Neural crest cell (in vitro differentiated cells): ENCODE measurements around the gene ZNF839. TPM values are rescaled to one million over a fixed set of nuclear protein-coding genes. Genes with fewer than 3 reads are reported as not detected.

Experiments used
- DNase-seq: peaks from one replicate; pipeline ENCODE4 v3.0.0; 2021; ENCODE audit warnings: low read depth, mixed read lengths, low spot score
- H3K27ac Mint-ChIP-seq: one replicate; pipeline ENCODE4 v1.8.0; 2021; ENCODE audit warnings: mild to moderate bottlenecking, mixed read lengths; ENCODE audit not compliant: unreplicated experiment
- H3K27me3 Mint-ChIP-seq: 2 replicates; pipeline ENCODE4 v1.8.0; 2021; ENCODE audit warnings: low read depth, mild to moderate bottlenecking, mixed read lengths
- H3K36me3 Mint-ChIP-seq: 2 replicates; pipeline ENCODE4 v1.8.0; 2021; ENCODE audit warnings: low read depth, mild to moderate bottlenecking, mixed read lengths
- H3K4me1 Mint-ChIP-seq: 2 replicates; pipeline ENCODE4 v1.8.0; 2021; ENCODE audit warnings: mixed read lengths
- H3K4me3 Mint-ChIP-seq: one replicate; pipeline ENCODE4 v1.8.0; 2021; ENCODE audit warnings: mild to moderate bottlenecking, mixed read lengths
- H3K9me3 Mint-ChIP-seq: 2 replicates; pipeline ENCODE4 v1.8.0; 2021; ENCODE audit warnings: mixed read lengths
- total RNA-seq: library from RNA; stranded (reverse); gene quantifications from 2 replicates; pipeline ENCODE4 v1.2.1, GENCODE V29; 2021
- TF ChIP-seq, protein P1 (sequence below): fragments of 200-600 bp; sonication (generic); conservative IDR thresholded peaks from 2 replicates; pipeline ENCODE4 v1.5.0; 2021; ENCODE audit warnings: antibody characterized with exemption, mild to moderate bottlenecking

The ZNF839 gene
- total RNA-seq, 1 donor from 2014 or later = 16.1 TPM

DNA sequence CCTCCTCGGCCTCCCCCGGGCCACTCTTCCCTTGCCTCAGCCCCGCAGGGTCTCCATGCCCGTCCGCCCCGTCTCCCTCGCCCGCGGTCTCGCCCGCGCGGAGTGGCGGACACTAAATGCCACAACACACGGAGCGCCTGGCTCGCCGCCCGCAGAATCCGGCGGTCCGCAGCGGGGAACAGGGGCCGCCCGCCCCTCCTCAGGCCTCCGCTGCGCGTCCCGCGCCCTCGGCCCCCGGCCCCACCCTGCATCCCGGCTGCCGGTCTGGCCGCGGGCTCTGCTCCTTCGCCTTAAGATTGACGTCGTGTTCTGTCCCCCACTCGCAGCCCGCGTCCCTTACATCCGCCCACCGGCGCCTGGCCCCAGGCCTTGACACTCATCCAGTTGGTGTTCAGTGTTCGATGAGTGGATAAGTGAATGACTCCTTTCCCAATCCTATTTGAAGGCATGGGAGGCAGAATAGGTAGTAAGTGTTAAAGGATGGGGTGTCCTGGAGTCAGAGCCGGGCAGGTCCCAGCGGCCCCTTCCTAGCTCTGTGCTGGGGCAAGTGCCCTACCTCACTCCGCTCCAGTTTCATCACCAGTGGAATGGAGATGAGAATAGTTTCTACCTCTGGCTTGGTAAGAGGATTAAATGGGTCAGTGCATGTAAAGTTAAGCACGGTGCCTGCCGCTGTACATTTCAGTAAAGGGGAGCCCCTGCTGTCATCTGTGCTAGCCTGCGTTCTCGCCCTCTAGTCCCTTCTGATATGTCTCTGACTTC, 43.8 kb downstream of the ZNF839 start:
- peak overlapping the region; percentile 97 for H3K27ac Mint-ChIP-seq
- peaks cover 21% of the 10 kb centered on the region for H3K4me1 Mint-ChIP-seq
- no peaks in the 10 kb centered on the region for H3K27me3 Mint-ChIP-seq
- H3K4me3 Mint-ChIP-seq = no peak overlapping the region
- DNase-seq = peak; percentile 30
- TF ChIP-seq, protein P1, sequence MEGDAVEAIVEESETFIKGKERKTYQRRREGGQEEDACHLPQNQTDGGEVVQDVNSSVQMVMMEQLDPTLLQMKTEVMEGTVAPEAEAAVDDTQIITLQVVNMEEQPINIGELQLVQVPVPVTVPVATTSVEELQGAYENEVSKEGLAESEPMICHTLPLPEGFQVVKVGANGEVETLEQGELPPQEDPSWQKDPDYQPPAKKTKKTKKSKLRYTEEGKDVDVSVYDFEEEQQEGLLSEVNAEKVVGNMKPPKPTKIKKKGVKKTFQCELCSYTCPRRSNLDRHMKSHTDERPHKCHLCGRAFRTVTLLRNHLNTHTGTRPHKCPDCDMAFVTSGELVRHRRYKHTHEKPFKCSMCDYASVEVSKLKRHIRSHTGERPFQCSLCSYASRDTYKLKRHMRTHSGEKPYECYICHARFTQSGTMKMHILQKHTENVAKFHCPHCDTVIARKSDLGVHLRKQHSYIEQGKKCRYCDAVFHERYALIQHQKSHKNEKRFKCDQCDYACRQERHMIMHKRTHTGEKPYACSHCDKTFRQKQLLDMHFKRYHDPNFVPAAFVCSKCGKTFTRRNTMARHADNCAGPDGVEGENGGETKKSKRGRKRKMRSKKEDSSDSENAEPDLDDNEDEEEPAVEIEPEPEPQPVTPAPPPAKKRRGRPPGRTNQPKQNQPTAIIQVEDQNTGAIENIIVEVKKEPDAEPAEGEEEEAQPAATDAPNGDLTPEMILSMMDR = no peak
- H3K9me3 Mint-ChIP-seq = no peaks in the 10 kb centered on the region
- H3K36me3 Mint-ChIP-seq = no peaks in the 10 kb centered on the region

DNA sequence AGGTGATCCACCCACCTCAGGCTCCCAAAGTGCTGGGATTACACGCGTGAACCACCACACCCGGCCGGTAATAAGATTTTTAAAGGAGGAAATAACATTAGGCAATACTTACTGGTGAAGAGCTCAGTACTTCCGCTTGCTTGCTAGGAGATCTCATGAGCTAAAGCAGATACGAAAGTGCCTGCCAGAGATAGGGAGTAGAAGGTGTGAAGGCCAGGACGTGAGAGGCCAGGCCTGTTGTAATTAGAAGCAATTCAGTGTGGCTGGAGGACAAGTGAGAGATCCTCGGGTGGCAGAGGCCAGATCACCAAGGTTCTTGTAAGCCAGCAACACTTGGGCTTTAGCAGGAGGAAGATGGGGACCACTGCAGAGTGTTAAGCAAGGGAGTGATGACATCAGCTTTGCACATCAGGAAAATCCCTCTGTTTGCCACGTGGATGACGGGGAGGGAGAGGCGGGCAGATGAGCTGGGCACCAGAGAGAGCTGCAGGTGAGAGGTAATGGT, 50.8 kb downstream of the ZNF839 start:
- H3K36me3 Mint-ChIP-seq = no peaks in the 10 kb centered on the region
- TF ChIP-seq, protein P1 = no peak
- no peaks in the 10 kb centered on the region for H3K9me3 Mint-ChIP-seq
- H3K4me3 Mint-ChIP-seq = no peak overlapping the region
- H3K4me1 Mint-ChIP-seq = peaks cover 9% of the 10 kb centered on the region
- no peak for DNase-seq
- H3K27me3 Mint-ChIP-seq = no peaks in the 10 kb centered on the region
- no peak overlapping the region for H3K27ac Mint-ChIP-seq

GRCh38 chr14:102371361-102371760, 51.8 kb downstream of the ZNF839 start:
- Mint-ChIP-seq H3K27ac (no peak overlapping the region), H3K4me3 (no peak overlapping the region), H3K36me3 (no peaks in the 10 kb centered on the region), H3K4me1 (peaks cover 9% of the 10 kb centered on the region), H3K9me3 (no peaks in the 10 kb centered on the region), H3K27me3 (no peaks in the 10 kb centered on the region)
- TF ChIP-seq, protein P1 = no peak
- no peak for DNase-seq

- Mint-ChIP-seq H3K4me3 (no peak overlapping the region), H3K4me1 (no peaks in the 10 kb centered on the region), H3K27ac (no peak overlapping the region), H3K9me3 (no peaks in the 10 kb centered on the region), H3K27me3 (no peaks in the 10 kb centered on the region), H3K36me3 (peaks cover 2% of the 10 kb centered on the region)
- TF ChIP-seq, protein P1 = no peak
- no peak for DNase-seq
Observed at GRCh38 chr14:102373110-102373509, 53.6 kb downstream of the ZNF839 start.

- TF ChIP-seq, protein P1 = no peak
- Mint-ChIP-seq H3K27ac (peak overlapping the region; percentile 35), H3K9me3 (no peaks in the 10 kb centered on the region), H3K36me3 (peaks cover 6% of the 10 kb centered on the region), H3K4me1 (no peaks in the 10 kb centered on the region), H3K4me3 (no peak overlapping the region), H3K27me3 (no peaks in the 10 kb centered on the region)
- no peak for DNase-seq
Observed at GRCh38 chr14:102374264-102374663, 54.7 kb downstream of the ZNF839 start.
